Renal pelvis (tissue), 4 donors: ENCODE measurements around the gene CNTN6. TPM values are rescaled to one million over a fixed set of nuclear protein-coding genes. Genes with fewer than 3 reads are reported as not detected.

Source experiments
- DNase-seq: peaks from one replicate; pipeline ENCODE4 v3.0.0-alpha.2; 2013
- polyA plus RNA-seq, 3 donors: library from polyadenylated mRNA; unstranded; fragments of 120-200 nt; gene quantifications; one replicate each; pipeline ENCODE4 v1.2.1, GENCODE V29; 2013; ENCODE audit not compliant: insufficient read length in 3 of 3

The CNTN6 gene
- polyA plus RNA-seq, 3 donors: 2.9 to 3.8 (median 3.7) TPM

DNA sequence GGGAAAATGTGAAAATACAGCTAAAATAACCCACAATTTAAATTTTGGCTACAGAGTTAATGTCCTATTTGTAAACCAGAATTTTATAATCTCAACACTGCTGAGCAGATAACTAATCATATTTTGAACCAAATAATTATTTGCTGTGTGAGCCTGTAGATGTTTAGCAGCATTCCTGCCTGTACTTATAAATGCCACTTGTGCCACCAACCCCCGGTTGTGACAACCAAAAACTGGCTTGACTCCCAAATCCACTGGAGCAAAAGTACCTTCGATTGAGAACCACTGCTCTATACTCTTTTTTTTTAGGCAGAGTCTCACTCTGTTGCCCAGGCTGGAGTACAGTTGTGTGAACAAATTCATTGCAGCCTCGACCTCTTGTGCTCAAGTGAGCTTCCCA, 78.5 kb downstream of the CNTN6 start:
- no peak for DNase-seq

- no peak for DNase-seq
Measured at GRCh38 chr3:1172644-1173043, 79.8 kb downstream of the CNTN6 start.

GRCh38 chr3:1179146-1179545, 86.3 kb downstream of the CNTN6 start:
- no peak for DNase-seq

DNA sequence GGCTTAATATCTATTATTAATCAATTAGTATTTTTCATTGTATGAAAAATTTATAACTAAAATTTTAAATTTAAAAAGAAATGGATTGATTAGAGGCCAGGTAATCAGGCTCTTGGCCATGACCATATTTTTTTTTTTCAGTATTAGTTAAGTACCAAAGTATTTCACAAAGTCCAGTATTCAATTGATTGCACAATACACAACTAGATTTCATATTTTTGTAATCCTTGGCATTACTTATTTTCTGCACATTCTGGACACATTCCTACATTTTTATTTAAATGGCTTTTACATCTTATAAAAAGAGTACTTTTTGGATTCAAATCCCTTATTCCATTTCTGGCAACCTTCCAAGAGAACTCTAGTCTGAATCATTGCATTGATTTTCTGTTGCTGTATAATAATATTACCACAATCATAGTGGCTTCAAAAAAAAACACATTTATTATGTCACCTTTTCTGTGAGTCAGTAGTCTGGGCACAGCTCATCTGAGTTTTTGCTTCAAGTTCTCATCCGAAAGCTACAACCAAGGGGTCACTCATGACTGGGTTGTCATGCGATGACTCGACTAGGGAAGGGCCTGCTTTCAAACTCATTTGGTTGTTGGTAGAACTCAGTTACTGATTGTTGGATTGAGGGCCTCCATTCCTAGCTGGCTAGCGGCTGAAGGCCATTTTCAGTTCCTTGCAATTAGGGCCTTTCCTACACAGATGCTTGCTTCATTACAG, 90.7 kb downstream of the CNTN6 start:
- no peak for DNase-seq

DNA sequence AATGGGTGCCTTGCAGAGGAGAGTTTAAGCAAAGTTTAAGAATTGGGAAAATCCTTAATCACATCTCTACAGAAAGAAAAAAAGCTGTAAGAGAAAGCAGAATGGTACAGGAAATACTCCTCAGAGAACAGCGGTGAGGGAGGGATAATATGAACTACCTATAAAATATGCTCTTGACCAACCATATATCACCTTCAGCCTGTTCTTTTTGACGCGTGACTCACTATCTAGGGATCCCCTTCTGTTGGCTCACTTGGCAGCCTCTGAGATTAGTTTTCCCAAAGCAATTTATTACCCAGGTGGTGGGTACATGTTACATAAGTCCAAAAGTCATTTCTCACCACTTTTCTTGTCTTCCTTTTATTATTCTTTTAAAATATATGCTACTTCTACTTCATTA, 97.7 kb downstream of the CNTN6 start:
- no peak for DNase-seq

GRCh38 chr3:1191026-1191425, 98.2 kb downstream of the CNTN6 start:
- DNase-seq: no peak

DNA sequence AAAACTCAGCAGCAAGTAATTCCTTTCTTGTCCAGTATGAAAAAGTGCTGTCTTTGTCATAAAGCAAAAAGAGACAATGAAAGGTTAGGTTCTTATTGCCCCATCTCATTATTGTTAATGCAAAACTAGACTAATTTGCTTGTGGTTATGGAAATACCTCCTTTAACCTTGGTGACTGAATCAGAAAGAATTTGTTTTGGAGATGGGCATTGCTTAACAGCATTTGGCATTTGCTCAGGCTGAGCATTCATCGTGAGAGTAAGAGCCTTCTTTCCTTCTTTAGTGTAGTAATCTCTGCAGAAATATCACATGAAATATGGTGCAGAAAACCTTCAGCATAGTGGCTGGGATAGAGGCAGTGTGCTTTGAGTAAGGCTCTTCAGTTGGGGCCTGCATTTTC, 103.1 kb downstream of the CNTN6 start:
- DNase-seq: no peak

DNA sequence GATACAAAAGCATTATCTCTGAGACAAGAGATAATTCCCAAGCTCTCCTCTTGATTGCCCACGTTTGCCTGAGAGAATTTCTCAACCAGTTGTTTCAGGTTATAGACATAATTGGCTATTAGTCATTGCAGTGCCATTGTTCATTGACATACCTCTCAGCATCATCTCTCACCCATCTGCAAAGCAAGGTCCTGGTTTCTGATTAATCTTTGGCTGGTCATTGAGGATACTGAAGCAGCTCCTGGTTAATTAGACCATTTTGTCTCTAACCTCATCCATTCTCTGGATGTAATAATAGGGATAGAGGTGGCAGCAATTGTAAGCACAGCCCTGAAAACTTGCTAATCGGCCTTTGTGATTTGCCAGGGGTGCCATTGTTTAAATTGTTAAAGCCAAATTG, 104.2 kb downstream of the CNTN6 start:
- DNase-seq: no peak

- no peak for DNase-seq
Measured at GRCh38 chr3:1200371-1200770, 107.5 kb downstream of the CNTN6 start.

- no peak for DNase-seq
Measured at GRCh38 chr3:1207904-1208303, 115.1 kb downstream of the CNTN6 start.

- DNase-seq: no peak
Measured at GRCh38 chr3:1214933-1215332, 122.1 kb downstream of the CNTN6 start.

- DNase-seq: no peak
Measured at GRCh38 chr3:1216856-1217255, 124.0 kb downstream of the CNTN6 start.

DNA sequence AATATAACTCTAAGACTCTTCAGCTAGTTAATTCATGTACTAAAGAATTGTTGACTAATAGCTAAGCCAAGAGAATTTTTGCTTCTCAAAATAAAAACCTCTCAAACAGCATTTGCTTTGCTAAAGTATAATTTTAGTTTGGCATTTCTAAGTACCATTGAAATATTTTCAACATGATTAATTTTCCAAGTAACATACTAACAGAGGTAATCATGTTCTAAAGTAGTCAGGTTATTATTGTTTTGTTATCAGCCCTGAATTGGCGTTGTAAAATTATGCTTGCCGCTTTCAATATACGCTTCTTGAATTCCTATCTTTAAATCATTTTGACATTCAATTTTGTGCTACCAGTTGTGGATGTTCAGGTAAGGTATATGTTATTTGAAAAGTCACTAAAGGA, 134.3 kb downstream of the CNTN6 start:
- DNase-seq: no peak

- peak; percentile 52 for DNase-seq
Measured at GRCh38 chr3:1228289-1228688, 135.5 kb downstream of the CNTN6 start.

DNA sequence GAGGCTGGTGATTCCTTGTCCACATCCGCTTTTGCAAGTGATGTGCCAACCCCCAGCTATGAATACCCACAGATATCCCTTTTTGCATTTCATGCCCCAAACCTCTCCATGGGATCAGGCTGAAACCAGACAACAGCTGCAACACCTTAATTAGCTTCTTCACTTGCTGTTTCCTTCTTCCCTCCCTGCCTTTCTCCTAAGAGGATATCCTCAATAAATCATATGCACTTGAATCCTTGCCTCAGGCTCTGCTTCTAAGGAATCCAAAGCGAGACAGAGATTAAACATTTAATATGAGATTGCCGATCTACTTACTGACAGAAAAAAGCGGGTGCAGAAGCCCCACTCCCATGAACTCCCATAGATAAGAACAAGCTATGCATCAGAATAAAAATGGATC, 138.1 kb downstream of the CNTN6 start:
- DNase-seq: no peak

DNA sequence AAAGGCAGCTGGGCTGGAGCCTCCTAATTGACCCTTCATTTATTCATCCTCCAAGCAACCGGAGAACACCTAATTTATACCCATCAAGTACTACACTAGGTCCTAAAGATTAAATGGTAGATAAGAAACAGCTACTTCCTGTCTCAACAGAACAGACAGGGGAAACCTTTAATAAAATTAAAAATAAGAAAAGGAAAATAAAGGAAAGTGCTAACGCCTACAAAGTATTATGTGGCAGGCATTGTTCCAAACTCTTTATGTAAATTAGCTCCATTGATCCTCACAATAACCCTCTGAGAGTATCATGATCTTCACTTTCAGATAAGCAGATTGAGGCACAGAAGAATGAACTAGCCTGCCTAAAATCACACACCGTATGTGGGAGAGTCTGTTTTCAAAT, 139.5 kb downstream of the CNTN6 start:
- DNase-seq: no peak

- DNase-seq: no peak
Measured at GRCh38 chr3:1235526-1236120, 142.8 kb downstream of the CNTN6 start.

DNA sequence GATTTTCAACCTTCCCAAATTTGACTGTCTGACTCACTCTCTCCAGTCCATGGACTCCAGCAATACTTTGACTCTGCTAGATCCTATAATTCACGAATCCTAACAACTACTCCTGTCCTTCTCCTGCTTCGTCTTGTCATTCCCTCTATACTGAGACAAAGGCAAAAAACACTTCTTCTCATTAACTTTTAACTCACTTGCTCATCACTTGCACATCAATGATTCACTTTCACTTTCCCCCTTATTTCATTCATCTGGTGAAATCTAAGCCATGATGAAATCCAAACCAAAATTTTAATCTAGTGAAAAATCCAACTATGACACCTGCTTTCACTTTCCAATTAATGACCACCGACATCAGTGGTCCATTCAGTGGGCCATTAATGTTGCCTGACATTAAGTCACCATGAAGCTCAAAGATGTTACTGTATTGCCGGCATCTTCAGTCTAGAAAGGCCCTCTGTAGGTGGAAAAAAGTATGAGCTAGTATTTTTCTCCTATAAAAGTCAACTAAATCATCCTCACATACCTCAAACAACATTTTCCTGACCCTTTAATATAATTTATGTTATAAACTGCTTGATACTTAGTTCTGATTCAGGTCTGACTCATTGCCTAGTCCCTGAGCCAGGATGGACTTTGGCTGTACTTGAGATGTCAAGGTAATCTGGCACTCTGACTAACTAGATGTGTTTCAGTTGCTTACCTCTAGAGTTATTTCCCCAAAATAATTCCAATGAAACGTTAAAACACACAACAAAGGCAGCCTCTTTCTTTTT, 158.6 kb downstream of the CNTN6 start:
- no peak for DNase-seq

GRCh38 chr3:1252061-1252430, 159.2 kb downstream of the CNTN6 start:
- no peak for DNase-seq

DNA sequence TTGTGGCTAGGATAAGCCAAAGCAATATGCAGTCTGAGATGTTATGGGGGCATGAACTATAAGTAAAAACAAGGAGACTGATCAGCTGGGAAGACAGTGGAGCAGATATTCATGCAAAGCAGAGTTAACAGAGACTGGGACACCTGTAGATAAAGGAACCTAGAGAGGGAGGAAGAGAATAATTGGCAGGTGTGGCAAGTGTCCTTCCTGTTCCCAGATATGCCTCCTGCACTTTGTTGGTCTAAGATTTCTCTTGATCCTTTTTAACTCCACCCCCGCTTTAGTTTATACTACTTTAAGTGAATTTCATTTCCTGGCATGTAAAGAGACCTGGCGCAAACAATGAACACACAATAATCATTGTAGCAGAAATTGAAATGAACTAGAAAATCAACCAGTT, 169.4 kb downstream of the CNTN6 start:
- no peak for DNase-seq

DNA sequence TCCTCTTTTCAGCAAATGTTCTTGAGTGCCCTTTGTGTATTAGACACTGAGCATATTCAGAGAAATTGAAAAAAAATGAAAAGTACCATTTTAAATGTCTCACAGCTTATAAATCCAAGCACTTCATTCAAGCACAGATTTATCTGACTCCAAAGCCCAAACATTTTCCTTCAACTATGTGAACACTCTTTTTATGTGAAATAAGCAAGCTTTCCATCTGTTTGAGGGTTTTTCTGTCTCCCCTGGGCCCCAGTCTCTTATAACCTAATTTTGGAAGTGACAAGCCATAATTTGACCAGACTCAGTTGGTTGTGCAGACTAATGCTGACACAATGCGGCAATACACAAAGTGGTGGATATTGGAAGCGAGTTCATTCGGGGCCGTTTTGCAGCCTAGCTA, 170.3 kb downstream of the CNTN6 start:
- DNase-seq: no peak

GRCh38 chr3:1269808-1270207, 177.0 kb downstream of the CNTN6 start:
- DNase-seq: no peak

GRCh38 chr3:1272546-1273265, 179.9 kb downstream of the CNTN6 start:
- DNase-seq: no peak
